Activated T-cell treated with anti-CD3 and anti-CD28 coated beads, Interleukin-2, amount 50 U/mL, for 1 hour (primary cell): ENCODE results near the gene ID1.
"Not testable (repeated sequence)": the region's sequence is repeated elsewhere in the genome, so short reads cannot be mapped to it uniquely, and the experiment has no call there.

Experiments used
- DNase-seq: peaks from one replicate; pipeline ENCODE4 v3.0.0-alpha.2; 2020

Gene ID1

DNA sequence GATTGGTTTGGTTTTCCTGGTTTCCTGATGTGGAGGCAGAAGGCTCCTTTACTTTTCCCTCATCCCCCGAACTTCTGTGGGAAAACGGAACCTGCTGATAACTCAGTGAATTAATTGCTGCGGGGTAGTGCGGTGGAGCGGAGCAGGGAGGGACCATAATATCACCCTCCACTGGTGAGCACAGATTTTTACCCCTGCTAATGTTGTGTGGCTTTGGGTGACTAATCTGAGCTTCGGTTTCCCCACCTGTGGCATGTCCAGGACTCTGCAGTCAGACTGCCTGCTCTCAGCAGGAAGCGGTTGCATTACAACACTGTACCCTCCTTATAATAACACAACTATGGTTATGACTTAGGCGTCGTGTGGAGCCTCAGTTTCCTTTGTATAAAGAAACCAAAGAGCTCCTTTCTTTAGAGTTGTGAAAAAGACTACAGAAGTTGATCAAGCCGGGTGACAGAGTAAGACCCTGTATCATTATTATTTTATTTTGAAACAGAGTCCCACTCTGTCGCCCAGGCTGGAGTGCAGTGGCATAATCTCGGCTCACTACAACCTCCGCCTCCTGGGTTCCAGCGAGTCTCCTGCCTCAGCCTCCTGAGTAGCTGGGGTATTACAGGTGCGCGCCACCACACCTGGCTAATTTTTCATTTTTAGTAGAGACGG, 2.2 kb upstream of the ID1 start:
- DNase-seq = no peak

GRCh38 chr20:31603822-31604566, 1.1 kb upstream of the ID1 start:
- peak; percentile 80 for DNase-seq

DNA sequence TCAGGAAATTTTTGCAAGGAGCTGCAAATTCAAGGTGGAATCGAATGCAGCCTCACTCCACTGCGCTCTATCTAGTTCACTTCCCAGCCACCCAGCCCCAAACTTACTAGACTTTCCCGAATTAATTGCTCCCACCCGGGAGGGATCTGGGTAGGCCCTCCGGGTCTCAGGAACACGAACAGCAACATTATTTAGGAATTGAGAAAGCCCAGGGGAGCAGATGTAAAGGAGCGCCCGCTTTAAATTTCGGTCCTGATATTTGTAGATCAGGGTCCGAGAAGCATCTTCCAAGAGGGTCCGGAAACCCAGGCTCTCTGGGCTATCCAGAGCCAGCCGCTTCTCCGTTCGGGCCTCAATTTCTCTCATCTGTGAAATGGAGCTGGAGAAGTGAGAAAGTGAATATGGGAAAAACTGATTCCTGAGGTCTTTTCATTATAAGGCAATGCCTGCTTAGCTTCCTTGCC, 490 bp upstream of the ID1 start:
- DNase-seq = no peak

DNA sequence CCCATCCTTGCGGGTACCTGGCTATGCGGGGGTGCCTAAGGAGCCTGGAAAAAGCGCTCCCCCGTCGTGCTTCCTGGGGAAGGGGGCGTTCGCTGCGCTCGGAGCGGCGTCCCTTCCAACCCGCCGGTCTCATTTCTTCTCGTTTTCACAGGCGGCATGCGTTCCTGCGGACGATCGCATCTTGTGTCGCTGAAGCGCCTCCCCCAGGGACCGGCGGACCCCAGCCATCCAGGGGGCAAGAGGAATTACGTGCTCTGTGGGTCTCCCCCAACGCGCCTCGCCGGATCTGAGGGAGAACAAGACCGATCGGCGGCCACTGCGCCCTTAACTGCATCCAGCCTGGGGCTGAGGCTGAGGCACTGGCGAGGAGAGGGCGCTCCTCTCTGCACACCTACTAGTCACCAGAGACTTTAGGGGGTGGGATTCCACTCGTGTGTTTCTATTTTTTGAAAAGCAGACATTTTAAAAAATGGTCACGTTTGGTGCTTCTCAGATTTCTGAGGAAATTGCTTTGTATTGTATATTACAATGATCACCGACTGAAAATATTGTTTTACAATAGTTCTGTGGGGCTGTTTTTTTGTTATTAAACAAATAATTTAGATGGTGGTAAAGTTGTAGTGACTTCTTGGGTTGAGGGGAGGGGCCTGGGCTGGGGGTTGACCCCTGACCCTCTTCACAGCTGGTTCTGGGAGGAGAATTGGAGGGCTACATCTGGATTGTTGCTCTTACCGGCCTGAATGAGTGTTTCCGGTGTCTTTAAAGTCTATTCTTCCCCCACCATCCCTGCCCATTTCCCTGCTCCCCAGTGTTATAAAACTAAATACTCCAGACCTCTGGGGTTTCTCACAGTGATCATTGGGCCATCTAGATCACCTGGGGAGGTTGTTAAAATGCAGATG, 1.1 kb downstream of the ID1 start:
- peak; percentile 37 for DNase-seq

- no peak for DNase-seq
Measured at GRCh38 chr20:31606804-31607639, 1.9 kb downstream of the ID1 start.

GRCh38 chr20:31607640-31608250, 2.7 kb downstream of the ID1 start:
- no peak for DNase-seq

DNA sequence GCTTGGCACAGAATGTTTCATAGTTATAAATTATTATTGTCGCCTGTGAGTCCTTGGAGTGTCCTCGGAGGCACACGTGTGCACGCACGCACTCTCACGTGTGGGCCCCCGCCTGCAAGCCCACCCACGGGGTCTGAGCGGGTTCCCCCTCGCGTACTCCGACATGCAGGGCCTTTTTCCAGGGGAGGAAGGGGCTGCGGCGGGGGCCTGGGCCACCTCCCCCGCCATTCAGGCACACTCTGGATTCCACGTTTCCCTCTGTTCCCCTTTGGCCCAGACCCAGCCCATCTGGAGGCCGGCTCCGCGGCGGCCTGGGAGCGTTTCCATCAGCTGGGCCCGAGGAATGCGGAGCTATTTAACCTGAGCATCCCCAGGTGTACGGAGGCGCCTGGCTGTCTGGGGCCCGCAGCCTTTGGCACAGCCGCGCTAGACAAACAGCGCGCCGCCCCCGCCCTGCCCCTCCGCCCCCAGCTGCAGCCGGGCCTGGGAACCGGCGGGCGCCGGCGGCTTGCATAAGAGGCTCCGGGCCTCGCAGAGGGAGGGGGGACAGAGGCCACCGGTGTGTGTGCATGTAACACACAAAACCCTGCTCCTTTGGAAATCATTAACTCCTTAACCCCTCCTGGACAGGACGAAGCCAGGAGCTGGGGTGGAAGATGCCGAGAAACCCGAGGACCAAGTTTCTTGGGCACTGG, 3.3 kb downstream of the ID1 start:
- no peak for DNase-seq

- DNase-seq = not testable (repeated sequence)
Measured at GRCh38 chr20:31612271-31612640, 7.2 kb downstream of the ID1 start.

DNA sequence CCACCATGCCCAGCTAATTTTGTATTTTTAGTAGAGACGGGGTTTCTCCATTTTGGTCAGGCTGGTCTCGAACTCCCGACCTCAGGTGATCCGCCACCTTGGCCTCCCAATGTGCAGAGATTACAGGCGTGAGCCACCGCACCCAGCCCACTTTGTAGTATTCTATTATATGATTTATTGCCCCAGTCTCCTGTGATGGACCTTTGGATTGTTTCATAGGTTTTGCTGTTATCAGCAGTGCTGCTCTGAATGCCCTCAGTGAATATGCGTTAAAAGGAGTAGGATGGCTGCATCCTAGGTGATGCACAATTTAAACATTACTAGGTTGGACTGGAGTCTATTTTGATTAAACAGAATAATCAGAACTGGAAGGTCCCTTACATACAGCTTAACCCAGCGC, 10.3 kb downstream of the ID1 start:
- no peak for DNase-seq

DNA sequence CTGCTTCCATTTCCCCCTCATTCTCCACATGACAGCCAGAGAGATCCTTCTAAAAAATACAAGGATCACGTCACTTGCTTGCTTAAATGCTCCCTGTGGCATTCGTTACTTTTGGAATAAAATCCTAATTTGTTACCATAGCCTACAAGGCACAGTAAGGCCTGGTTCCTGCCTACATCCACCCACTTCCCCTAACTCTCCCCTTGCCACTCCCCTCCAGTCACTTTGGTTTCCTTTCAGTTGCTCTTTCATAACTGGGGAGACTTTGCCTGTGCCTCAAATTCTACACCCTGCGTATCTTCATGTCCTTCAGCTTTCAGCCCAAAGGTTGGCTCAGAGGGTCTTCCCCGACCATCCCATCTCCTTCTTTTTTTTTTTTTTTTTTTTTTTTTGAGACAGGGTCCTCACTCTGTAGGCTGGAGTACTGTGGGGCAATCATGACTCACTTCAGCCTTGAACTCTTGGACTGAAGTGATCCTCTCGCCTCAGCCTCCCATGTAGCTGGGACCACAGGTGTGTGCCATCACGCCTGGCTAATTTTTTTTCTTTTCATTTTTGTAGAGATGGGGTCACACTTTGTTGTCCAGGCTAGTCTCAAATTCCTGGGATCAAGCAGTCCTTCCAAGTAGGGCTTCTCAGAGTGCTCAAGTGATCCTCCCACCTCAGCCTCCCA, 12.5 kb downstream of the ID1 start:
- no peak for DNase-seq

DNA sequence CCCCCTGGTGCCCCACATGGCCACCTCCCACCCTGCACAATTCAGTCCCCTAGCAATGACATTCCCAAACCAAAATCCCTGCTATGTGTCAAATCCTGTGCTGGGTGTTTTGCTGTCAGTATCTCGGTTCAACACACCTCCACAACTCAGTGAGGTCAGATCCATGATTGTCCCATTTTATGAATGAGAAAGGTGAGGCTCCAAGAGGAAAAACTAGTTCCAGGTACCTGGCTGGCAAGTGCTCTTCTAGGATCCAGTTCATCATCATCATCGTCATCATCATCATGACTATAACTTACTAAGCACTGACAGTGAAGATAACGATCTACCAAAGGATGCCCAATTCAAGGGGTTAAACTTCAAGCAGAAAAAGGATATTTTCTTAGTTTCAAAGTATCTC, 15.2 kb downstream of the ID1 start:
- no peak for DNase-seq

- DNase-seq = not testable (repeated sequence)
Measured at GRCh38 chr20:31623123-31623505, 18.0 kb downstream of the ID1 start.

DNA sequence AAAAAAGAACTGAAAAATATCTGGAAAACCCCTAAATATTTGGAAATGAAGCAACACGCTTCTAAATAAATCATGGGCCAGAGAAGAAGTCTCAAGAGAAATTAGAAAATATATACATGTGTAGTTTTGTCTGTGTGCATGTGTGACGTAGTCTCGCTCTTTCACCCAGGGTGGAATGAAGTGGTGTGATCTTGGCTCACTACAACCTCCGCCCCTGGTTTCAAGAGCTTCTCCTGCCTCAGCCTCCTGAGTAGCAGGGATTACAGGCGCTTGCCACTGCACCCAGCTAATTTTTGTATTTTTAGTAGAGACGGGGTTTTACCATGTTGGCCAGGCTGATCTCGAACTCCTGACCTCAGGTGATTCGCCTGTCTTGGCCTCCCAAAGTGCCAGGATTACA, 21.4 kb downstream of the ID1 start:
- DNase-seq = not testable (repeated sequence)

GRCh38 chr20:31628057-31628456, 23.0 kb downstream of the ID1 start:
- not testable (repeated sequence) for DNase-seq

GRCh38 chr20:31630187-31630790, 25.2 kb downstream of the ID1 start:
- DNase-seq = no peak

- DNase-seq = no peak
Measured at GRCh38 chr20:31632548-31633338, 27.7 kb downstream of the ID1 start.

GRCh38 chr20:31633339-31633914, 28.3 kb downstream of the ID1 start:
- DNase-seq = no peak

DNA sequence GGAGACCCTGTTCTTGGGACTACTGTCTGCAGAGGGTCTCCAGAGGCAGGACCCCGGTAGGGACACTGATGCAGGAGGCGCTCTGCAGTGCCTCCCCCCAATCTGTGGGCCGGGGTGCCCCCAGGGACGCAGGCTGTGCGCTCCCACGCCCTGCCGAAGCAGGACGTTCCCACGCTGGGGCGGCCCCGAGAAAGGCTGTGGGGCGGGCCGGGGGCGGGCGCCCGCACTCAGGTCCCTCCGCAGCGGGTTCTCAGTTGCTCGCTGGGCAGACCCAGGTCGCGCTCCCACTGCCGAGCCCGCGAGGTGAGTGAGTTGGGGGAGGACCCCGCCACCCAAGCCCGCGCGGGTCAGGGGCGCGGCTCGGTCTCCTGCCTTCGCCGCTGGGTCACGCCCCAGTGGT, 32.6 kb downstream of the ID1 start, which contains the start of gene COX4I2:
COX4I2 (plus strand) TSS at position 253 of the 400 bp plus-strand sequence. CDS start 1,106 bp downstream, outside the sequence.
- DNase-seq = no peak

DNA sequence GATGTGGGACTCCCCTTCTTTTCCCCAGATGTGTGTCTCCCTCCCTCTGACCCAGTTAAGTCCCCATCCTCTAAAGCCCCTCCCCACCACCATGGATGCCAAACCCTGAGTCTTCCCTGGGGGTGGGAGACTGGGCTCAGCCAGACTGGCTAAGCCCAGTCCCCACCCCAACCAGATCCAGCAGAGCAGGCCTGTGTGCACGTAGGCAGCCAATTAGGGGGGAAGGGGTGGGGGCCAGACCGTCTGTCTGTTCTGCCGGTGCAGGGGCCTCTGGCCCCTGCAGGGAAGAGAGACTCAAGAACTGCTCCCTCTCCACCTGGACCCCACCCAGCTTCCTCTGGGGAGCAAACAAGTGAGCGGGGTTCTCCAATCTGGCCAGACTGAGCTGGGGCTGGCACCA, 33.2 kb downstream of the ID1 start:
- DNase-seq = no peak
